GM21526 (cell line): ENCODE data around the gene MRPS14.
"Not testable (repeated sequence)": the region's sequence is repeated elsewhere in the genome, so short reads cannot be mapped to it uniquely, and the experiment has no call there.

Source experiments
- ATAC-seq: cut with Tn5 transposase; IDR thresholded peaks from one replicate; pipeline ENCODE4 v1.9.1; 2021; ENCODE audit warnings: moderate library complexity; ENCODE audit not compliant: unreplicated experiment, low FRiP score

The MRPS14 gene

DNA sequence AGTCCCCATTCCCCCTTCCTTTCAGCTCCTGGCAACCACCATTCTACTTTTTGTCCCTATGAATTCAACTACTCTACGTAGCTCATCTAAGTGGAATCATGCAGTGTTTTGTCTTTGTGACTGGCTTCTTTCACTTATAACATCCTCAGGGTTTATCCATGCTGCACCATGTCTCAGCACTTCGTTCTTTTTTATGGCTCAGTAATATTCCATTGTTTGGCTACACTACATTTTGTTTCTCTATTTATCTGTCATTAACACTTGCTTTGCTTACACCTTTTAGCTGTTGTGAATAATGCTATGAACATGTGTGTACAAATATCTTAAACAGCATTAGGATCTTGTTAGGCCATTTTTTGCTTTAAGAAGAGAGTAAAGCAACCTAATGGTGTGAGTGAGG is 1.5 kb upstream of the MRPS14 start:
- no peak for ATAC-seq

- ATAC-seq: not testable (repeated sequence)
These were observed 657 bp upstream of the MRPS14 start for GRCh38 chr1:175023922-175024242.

DNA sequence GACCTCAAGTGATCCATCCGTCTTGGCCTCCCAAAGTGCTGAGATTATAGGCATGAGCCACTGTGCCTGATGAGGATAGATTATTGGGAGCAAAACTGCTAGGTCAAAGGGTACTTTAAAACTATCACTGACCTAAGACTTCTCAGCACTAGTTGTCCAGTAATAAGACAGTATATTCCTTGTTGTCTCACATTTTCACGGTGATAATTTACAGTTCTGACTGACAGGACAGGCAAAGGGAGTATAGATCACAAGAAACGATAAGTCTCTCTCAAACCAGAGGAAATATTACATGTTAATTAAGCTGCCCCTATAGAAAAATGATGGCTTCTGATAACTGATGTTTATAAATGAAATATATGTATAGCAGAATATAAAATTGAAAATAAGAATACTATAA is 3.7 kb downstream of the MRPS14 start:
- no peak for ATAC-seq

DNA sequence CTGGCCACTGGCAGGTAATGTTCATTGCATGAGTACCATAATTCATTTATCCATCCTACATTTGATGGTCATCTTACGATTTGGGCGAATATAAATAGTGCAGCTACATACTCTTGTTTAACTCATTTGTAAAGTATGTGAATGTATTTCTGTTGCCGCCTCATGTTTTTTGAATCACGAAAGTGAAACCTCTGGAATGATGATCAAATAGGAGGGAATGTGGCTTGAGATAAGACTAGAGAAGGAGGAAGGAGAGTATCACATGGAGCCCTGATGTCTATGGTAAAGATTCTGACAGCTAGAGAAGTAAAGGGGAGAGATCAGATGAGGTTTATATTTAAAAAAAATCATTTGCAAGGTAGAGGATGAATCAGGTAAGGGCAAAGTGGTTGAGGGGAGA is 8.0 kb downstream of the MRPS14 start:
- ATAC-seq: no peak

DNA sequence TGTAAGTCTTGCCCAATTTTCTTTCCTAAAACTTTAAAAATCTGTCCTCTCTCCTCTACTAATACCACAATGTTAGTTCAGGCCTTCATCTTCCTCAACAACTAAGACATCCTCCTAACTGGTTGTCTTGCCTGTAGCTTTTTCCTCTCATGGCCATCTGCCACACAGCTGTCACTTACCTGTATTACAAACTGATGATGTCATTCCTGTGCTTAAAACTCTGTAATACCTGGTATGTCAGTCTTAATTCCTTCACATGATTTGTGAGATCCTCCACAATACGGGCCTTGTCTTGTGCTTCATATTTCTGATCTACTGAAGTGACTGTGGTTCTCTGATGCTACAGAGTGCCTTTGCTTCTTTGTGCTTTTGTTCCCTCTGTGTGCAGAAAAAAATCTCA is 9.8 kb downstream of the MRPS14 start:
- ATAC-seq: no peak

GRCh38 chr1:175009532-175009931 is 13.7 kb downstream of the MRPS14 start:
- no peak for ATAC-seq

- no peak for ATAC-seq
These were observed 18.0 kb downstream of the MRPS14 start for GRCh38 chr1:175005085-175005783.

DNA sequence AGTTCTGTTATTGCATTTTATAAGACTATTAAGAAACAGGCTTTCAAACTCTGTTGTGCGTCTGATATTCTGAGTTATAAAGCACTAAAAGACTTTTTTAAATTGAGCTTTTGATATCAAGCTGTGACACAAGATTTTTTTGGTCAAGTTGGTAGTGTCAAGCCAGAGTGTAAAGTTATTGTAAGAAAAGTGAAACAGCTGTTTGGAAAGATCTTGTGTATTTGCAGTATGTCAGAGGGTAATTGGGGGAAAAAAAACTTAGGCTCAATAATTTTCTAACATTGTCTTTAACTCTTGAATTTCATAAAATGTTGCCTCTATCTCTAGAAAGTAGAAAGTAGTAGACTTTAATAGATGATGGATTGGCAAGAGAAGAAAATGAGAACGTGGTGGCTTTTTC is 19.7 kb downstream of the MRPS14 start:
- no peak for ATAC-seq

DNA sequence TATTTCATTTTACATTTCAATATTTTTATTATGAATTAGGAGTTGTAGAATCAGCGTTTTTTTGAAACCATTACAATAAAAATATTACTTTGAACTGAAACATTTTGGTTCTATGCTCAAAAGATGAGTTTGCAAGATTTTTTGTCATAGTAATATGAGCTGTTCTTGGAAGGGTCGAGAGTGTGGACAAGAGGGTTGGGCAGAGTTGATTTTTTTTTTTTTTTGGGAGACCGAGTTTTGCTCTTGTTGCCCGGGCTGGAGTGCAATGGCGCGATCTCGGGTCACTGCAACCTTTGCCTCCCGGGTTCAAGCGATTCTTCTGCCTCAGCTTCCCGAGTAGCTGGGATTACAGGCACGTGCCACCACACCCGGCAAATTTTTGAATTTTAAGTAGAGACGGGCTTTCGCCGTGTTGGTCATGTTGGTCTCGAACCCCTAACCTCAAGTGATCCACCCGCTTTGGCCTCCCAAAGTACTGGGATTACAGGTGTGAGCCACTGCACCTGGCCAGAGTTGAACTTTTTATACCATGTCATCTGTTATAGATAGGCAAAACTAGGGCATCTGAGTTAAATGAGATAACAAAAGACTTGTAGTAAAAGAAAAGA is 20.2 kb downstream of the MRPS14 start:
- ATAC-seq: no peak

GRCh38 chr1:175000697-175001187 is 22.5 kb downstream of the MRPS14 start:
- ATAC-seq: no peak

DNA sequence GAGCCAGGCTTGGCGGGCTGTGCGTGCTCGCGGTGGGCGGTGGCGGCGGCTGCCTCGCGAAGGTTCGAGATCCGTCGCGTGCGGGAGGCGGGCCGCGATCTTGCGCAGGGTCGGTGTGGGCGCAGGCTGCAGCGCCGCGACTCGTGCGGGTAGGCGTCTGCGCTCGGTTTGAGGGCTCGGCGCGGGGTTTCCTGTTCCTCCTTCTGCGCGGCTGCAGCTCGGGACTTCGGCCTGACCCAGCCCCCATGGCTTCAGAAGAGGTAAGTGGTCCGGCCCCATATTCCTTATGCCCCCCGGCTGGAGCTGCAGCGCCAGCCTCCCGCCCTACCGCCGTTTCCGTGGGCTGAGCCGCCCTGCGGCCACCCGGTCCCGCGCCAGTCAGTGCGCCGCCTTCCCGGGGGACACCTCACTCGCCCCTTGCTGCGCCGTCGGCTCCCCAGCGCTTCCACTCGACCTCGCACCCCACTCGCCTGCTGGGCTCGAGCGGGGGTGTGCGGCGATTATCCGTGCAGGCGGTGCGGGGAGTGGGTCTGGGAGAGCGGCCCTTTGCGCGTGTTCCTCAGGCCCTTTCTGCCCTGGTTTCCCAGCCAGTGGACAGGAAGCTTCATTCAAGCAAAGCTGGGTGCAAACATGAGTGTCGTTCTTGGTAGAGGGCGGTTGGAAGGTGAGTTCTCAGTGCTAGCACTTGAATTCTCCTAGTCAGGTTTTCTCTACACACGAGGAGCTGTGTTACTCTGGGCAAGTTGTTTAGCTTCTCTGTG is 23.1 kb downstream of the MRPS14 start, which contains the start of gene CACYBP:
TSS of gene CACYBP (plus strand) at position 12 of the 761 bp plus-strand sequence. CDS start at position 246, 234 bp downstream.
- ATAC-seq: peak; percentile 56

DNA sequence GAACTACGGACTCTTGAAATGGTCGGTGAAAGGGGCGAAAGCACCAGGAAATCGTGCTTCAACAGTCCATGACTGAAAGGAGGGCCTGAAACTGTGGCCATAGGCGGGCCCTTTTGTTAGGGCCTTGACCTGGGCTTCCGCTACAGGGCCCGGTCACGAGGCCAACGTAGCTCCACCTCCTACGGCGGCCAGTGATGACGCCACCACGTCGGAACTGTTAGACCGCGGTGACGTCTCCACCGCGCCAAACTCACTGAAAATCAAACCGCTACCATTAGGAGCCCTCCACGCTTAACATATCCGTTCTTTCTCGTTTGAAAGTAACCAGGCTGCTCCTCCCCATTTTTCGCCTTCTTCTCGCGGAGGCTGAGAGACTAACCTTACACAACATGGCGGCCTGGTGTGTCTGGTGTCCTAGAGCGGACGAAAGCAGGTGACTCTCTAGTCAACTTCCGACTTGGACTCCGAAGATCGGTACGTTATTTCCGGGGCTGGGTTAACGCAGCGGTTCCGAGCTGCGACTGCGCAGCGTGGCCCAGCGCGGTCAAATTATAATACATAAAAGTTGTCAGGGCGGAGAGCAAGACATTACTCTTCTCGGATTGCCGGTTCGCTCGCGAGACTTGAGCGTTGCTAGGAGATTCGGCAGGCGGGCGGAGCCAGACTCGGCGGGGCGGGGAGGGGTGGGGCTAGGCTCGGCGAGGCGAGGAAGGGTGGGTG is 23.8 kb downstream of the MRPS14 start:
- peak; percentile 70 for ATAC-seq

- peak; percentile 22 for ATAC-seq
These were observed 24.5 kb downstream of the MRPS14 start for GRCh38 chr1:174998569-174999215.

- no peak for ATAC-seq
These were observed 26.2 kb downstream of the MRPS14 start for GRCh38 chr1:174997041-174997440.

GRCh38 chr1:174996476-174996875 is 26.7 kb downstream of the MRPS14 start:
- no peak for ATAC-seq

DNA sequence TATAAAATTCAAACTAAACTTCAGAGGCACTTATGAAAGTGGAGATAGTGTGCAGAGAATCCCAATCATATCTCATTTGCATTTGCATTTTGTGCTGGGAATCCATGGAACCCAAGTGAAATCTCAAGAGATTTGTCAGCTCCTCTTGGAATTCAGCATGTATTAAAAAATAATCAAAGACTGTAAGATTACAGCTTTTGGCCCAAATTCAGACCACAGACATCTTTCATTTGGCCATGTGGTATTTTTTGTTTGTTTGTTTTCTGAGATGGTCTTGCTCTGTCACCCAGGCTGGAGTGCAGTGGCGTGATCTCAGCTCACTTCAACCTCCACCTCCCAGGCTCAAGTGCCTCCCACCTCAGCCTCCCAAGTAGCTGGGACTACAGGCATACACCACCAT is 27.3 kb downstream of the MRPS14 start:
- no peak for ATAC-seq

- no peak for ATAC-seq
These were observed 28.1 kb downstream of the MRPS14 start for GRCh38 chr1:174995121-174995520.

GRCh38 chr1:174991473-174991872 is 31.8 kb downstream of the MRPS14 start:
- no peak for ATAC-seq

GRCh38 chr1:174990382-174990999 is 32.7 kb downstream of the MRPS14 start:
- ATAC-seq: no peak
